Measurements from ENCODE around the gene DCTN3. TPM values are rescaled to one million over a fixed set of nuclear protein-coding genes. Genes with fewer than 3 reads are reported as not detected.

Gene DCTN3
- total and polyA plus RNA-seq, 2 donors (not counting 1 experiment from before 2014, with no cell fraction given), result 106 to 157 TPM

DNA sequence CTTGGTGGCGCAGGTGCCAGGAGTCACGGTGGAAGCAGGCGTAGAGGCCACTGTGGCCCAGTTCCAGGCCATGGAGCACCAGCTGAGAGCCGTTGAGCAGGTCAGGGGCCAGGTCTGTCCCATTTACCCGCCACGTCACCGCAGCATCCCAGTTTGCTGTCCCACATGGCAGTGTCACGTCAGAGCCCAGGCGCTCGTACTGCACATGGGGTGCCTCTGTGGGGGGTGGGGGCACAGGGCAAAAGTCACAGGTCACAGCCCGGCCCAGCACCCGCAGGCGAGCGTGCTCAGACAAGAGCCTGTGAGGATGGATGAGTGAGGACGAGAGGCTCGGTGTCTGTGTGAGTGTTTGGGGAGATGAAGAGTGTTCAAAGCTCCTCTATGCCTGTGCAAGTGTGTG is 55.7 kb downstream of the DCTN3 start:
- Histone ChIP-seq H3K9me3 (ENCODE audit: control insufficient read depth, insufficient read depth, low read depth, low read length) (no peaks in the 10 kb centered on the region), H3K27ac (ENCODE audit: insufficient read depth, low read length) (no peak overlapping the region), H3K4me2 (ENCODE audit: extremely low read depth, insufficient read depth, low read length) (no peak overlapping the region), H3K4me3 (replicated peaks in 1 of 4; ENCODE audit: control extremely low read depth in 1 of 4, insufficient read depth in 1 of 4, low read depth in 3 of 4, low read length in 4 of 4) (no peak overlapping the region), H4K20me1 (ENCODE audit: control insufficient read depth, extremely low read depth, insufficient read depth, low read length) (no peaks in the 10 kb centered on the region), H3K79me2 (ENCODE audit: control insufficient read depth, insufficient read depth, low read length) (no peaks in the 10 kb centered on the region), H3K36me3 (ENCODE audit: control insufficient read depth, insufficient read depth, low read length) (no peaks in the 10 kb centered on the region), H2AFZ (ENCODE audit: low read length) (no peak overlapping the region), H3K27me3 (ENCODE audit: control insufficient read depth, insufficient read depth, low read length) (peaks cover 5% of the 10 kb centered on the region), H3K9ac (ENCODE audit: insufficient read depth, low read length) (no peak overlapping the region), H3K4me1 (ENCODE audit: control insufficient read depth, extremely low read depth, insufficient read depth, low read length) (peaks cover 2% of the 10 kb centered on the region)
- TF ChIP-seq, protein P1, sequence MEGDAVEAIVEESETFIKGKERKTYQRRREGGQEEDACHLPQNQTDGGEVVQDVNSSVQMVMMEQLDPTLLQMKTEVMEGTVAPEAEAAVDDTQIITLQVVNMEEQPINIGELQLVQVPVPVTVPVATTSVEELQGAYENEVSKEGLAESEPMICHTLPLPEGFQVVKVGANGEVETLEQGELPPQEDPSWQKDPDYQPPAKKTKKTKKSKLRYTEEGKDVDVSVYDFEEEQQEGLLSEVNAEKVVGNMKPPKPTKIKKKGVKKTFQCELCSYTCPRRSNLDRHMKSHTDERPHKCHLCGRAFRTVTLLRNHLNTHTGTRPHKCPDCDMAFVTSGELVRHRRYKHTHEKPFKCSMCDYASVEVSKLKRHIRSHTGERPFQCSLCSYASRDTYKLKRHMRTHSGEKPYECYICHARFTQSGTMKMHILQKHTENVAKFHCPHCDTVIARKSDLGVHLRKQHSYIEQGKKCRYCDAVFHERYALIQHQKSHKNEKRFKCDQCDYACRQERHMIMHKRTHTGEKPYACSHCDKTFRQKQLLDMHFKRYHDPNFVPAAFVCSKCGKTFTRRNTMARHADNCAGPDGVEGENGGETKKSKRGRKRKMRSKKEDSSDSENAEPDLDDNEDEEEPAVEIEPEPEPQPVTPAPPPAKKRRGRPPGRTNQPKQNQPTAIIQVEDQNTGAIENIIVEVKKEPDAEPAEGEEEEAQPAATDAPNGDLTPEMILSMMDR (conservative IDR thresholded peaks at IDR 0.05 in 1 of 2, IDR thresholded peaks at IDR 0.05 in 1 of 2; ENCODE audit: low read depth in 1 of 2, low read length in 2 of 2), result no peak
- TF ChIP-seq EZH2 (IDR thresholded peaks at IDR 0.05; ENCODE audit: low read length, missing control alignments), result no peak
- no peak for DNase-seq (ENCODE audit: low read depth in 2 of 2)

Other genes with a start within 250 kb of the DCTN3 start
- gene MYORG, start 243.6 kb downstream of the DCTN3 start, total RNA-seq, result 0.26 and 0.83 TPM in 2 replicates
- gene MYORG, start 243.6 kb downstream of the DCTN3 start, polyA plus RNA-seq, result 0.34 and 0.38 TPM in 2 replicates
- gene FAM219A, start 161.9 kb downstream of the DCTN3 start, total RNA-seq, result 3.3 and 5.3 TPM in 2 replicates
- 7.3 and 8.8 TPM in 2 replicates for gene FAM219A, start 161.9 kb downstream of the DCTN3 start, polyA plus RNA-seq
- gene DNAI1, start 161.7 kb downstream of the DCTN3 start, total RNA-seq, result not detected in 2 replicates
- gene DNAI1, start 161.7 kb downstream of the DCTN3 start, polyA plus RNA-seq, result not detected in 2 replicates
- gene ENHO, start 97.5 kb downstream of the DCTN3 start, total RNA-seq, result under 0.01 TPM in 1 of 2 replicates, not detected in the other
- 0.07 TPM in 1 of 2 replicates, not detected in the other for gene ENHO, start 97.5 kb downstream of the DCTN3 start, polyA plus RNA-seq
- gene CNTFR, start 30.8 kb downstream of the DCTN3 start, total RNA-seq, result 0.26 TPM in 1 of 2 replicates, not detected in the other
- gene CNTFR, start 30.8 kb downstream of the DCTN3 start, polyA plus RNA-seq, result 0.18 TPM in 1 of 2 replicates, not detected in the other
- gene RPP25L, start 8.4 kb downstream of the DCTN3 start, total RNA-seq, result 25.7 and 34.3 TPM in 2 replicates
- gene RPP25L, start 8.4 kb downstream of the DCTN3 start, polyA plus RNA-seq, result 12.6 and 13.5 TPM in 2 replicates
- under 0.01 and 0.17 TPM in 2 replicates for gene ARID3C, start 8.6 kb upstream of the DCTN3 start, total RNA-seq
- gene ARID3C, start 8.6 kb upstream of the DCTN3 start, polyA plus RNA-seq, result not detected in 2 replicates
- 23.4 and 52.5 TPM in 2 replicates for gene SIGMAR1, start 17.3 kb upstream of the DCTN3 start, total RNA-seq
- gene SIGMAR1, start 17.3 kb upstream of the DCTN3 start, polyA plus RNA-seq, result 61.2 and 87.2 TPM in 2 replicates
- gene GALT, start 26.2 kb upstream of the DCTN3 start, total RNA-seq, result 27.2 and 29.1 TPM in 2 replicates
- gene GALT, start 26.2 kb upstream of the DCTN3 start, polyA plus RNA-seq, result 13.9 and 20.1 TPM in 2 replicates
- 6.9 and 8.2 TPM in 2 replicates for gene IL11RA, start 31.7 kb upstream of the DCTN3 start, total RNA-seq
- gene IL11RA, start 31.7 kb upstream of the DCTN3 start, polyA plus RNA-seq, result 3.1 and 5.0 TPM in 2 replicates
- 0.26 TPM in 1 of 2 replicates, not detected in the other for gene CCL27, start 42.2 kb upstream of the DCTN3 start, total RNA-seq
- 0.09 TPM in 1 of 2 replicates, not detected in the other for gene CCL27, start 42.2 kb upstream of the DCTN3 start, polyA plus RNA-seq
- gene CCL19, start 70.8 kb upstream of the DCTN3 start, total RNA-seq, result not detected in 2 replicates
- gene CCL19, start 70.8 kb upstream of the DCTN3 start, polyA plus RNA-seq, result not detected in 2 replicates
- not detected in 2 replicates for gene CCL21, start 89.6 kb upstream of the DCTN3 start, total RNA-seq
- not detected in 2 replicates for gene CCL21, start 89.6 kb upstream of the DCTN3 start, polyA plus RNA-seq

All from fibroblast of lung (primary cell).